ENCODE results near the gene VCP.
A peak's percentile ranks its signal among the peaks of the same experiment; 100 is the strongest.

Gene VCP

GRCh38 chr9:35115680-35116538, 43.5 kb upstream of the VCP start, which contains the start of gene ATOSB:
Gene ATOSB (minus strand): TSS chr9:35115862. CDS start chr9:35108274, 7,588 bp downstream.
- Histone ChIP-seq H3K4me2 (ENCODE audit: low read depth, low read length, poor library complexity, severe bottlenecking) (peak within 1 kb of the TSS; percentile 96), H3K79me2 (ENCODE audit: insufficient read depth, low read length) (peaks cover 4% of the 10 kb centered on the region; the same call in 1 of the 2 replicates), H4K20me1 (ENCODE audit: insufficient read depth, low read length, poor library complexity, severe bottlenecking) (peaks cover under 1% of the 10 kb centered on the region), H3K4me3 (ENCODE audit: low read length, poor library complexity, severe bottlenecking) (peak within 1 kb of the TSS; percentile 75), H3K9me2 (replicated peaks; ENCODE audit: low read depth, low read length) (no peaks in the 10 kb centered on the region), H2AFZ (ENCODE audit: low read length) (peak within 1 kb of the TSS; percentile 81), H3K9me3 (ENCODE audit: insufficient read depth, low read depth, low read length) (no peaks in the 10 kb centered on the region), H3K4me1 (ENCODE audit: insufficient read depth, low read length, poor library complexity, severe bottlenecking) (peaks cover 36% of the 10 kb centered on the region), H3K9ac (ENCODE audit: low read depth, low read length, poor library complexity, severe bottlenecking) (peak within 1 kb of the TSS; percentile 85), H3K27me3 (ENCODE audit: insufficient read depth, low read length, poor library complexity, severe bottlenecking) (no peaks in the 10 kb centered on the region), H3F3A (ENCODE audit: low read depth) (peaks cover 7% of the 10 kb centered on the region), H3K36me3 (ENCODE audit: insufficient read depth, low read length) (no peaks in the 10 kb centered on the region)
- no peak for TF ChIP-seq EZH2phosphoT487 (IDR thresholded peaks at IDR 0.05; ENCODE audit: borderline replicate concordance)
- TF ChIP-seq CTCF (conservative IDR thresholded peaks at IDR 0.05; ENCODE audit: low read length) = no peak

GRCh38 chr9:35114840-35115628, 42.6 kb upstream of the VCP start:
- Histone ChIP-seq H3K79me2 (ENCODE audit: insufficient read depth, low read length) (peaks cover 8% of the 10 kb centered on the region; the same call in 1 of the 2 replicates), H3K4me3 (ENCODE audit: low read length, poor library complexity, severe bottlenecking) (peak overlapping the region; percentile 75), H4K20me1 (ENCODE audit: insufficient read depth, low read length, poor library complexity, severe bottlenecking) (peaks cover 4% of the 10 kb centered on the region), H3K36me3 (ENCODE audit: insufficient read depth, low read length) (no peaks in the 10 kb centered on the region), H3K9ac (ENCODE audit: low read depth, low read length, poor library complexity, severe bottlenecking) (peak overlapping the region; percentile 85), H3K9me2 (replicated peaks; ENCODE audit: low read depth, low read length) (no peaks in the 10 kb centered on the region), H3K27me3 (ENCODE audit: insufficient read depth, low read length, poor library complexity, severe bottlenecking) (no peaks in the 10 kb centered on the region), H3K4me1 (ENCODE audit: insufficient read depth, low read length, poor library complexity, severe bottlenecking) (peaks cover 44% of the 10 kb centered on the region), H2AFZ (ENCODE audit: low read length) (peak overlapping the region; percentile 81), H3F3A (ENCODE audit: low read depth) (peaks cover 7% of the 10 kb centered on the region), H3K4me2 (ENCODE audit: low read depth, low read length, poor library complexity, severe bottlenecking) (peak overlapping the region; percentile 96), H3K9me3 (ENCODE audit: insufficient read depth, low read depth, low read length) (no peaks in the 10 kb centered on the region)
- TF ChIP-seq EZH2phosphoT487 (IDR thresholded peaks at IDR 0.05; ENCODE audit: borderline replicate concordance) = no peak
- no peak for TF ChIP-seq CTCF (conservative IDR thresholded peaks at IDR 0.05; ENCODE audit: low read length)

GRCh38 chr9:35114113-35114839, 41.9 kb upstream of the VCP start:
- no peaks in the 10 kb centered on the region for H3K9me2 ChIP-seq (replicated peaks; ENCODE audit: low read depth, low read length)
- H3K4me1 ChIP-seq (ENCODE audit: insufficient read depth, low read length, poor library complexity, severe bottlenecking) = peaks cover 44% of the 10 kb centered on the region
- no peaks in the 10 kb centered on the region for H3K36me3 ChIP-seq (ENCODE audit: insufficient read depth, low read length)
- peaks cover 7% of the 10 kb centered on the region for H3F3A ChIP-seq (ENCODE audit: low read depth)
- peak overlapping the region; percentile 96 for H3K4me2 ChIP-seq (ENCODE audit: low read depth, low read length, poor library complexity, severe bottlenecking)
- H3K79me2 ChIP-seq (ENCODE audit: insufficient read depth, low read length) = peaks cover 8% of the 10 kb centered on the region; the same call in 1 of the 2 replicates
- no peaks in the 10 kb centered on the region for H3K27me3 ChIP-seq (ENCODE audit: insufficient read depth, low read length, poor library complexity, severe bottlenecking)
- TF ChIP-seq CTCF (conservative IDR thresholded peaks at IDR 0.05; ENCODE audit: low read length) = no peak
- TF ChIP-seq EZH2phosphoT487 (IDR thresholded peaks at IDR 0.05; ENCODE audit: borderline replicate concordance) = no peak
- peaks cover 4% of the 10 kb centered on the region for H4K20me1 ChIP-seq (ENCODE audit: insufficient read depth, low read length, poor library complexity, severe bottlenecking)
- peak overlapping the region; percentile 75 for H3K4me3 ChIP-seq (ENCODE audit: low read length, poor library complexity, severe bottlenecking)
- no peaks in the 10 kb centered on the region for H3K9me3 ChIP-seq (ENCODE audit: insufficient read depth, low read depth, low read length)
- peak overlapping the region; percentile 81 for H2AFZ ChIP-seq (ENCODE audit: low read length)
- peak overlapping the region; percentile 85 for H3K9ac ChIP-seq (ENCODE audit: low read depth, low read length, poor library complexity, severe bottlenecking)

All from Loucy (cell line).